ENCODE data around the gene HTR3B.

DNA sequence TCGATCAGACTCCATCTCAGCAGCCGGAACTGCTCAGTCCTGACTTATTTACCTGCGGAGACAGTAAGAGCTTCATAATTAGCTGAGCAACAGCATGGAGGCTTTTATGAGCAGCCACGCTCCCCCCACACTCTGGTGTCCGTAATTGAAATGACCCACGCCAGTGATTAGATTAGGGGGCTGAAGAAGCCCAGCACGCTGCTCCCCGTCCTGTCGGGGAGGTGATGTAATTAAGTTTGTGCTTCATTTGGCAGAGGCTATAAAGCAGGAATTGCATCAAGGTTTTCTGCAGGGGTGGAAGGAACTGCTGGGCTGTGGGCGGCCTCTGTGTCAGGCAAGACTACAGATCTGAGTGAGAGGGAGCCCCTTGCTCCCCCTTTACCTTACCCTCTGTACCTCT, 47.5 kb downstream of the HTR3B start:
- no peak for TF ChIP-seq EZH2phosphoT487 (IDR thresholded peaks at IDR 0.05)
- TF ChIP-seq, protein P1, sequence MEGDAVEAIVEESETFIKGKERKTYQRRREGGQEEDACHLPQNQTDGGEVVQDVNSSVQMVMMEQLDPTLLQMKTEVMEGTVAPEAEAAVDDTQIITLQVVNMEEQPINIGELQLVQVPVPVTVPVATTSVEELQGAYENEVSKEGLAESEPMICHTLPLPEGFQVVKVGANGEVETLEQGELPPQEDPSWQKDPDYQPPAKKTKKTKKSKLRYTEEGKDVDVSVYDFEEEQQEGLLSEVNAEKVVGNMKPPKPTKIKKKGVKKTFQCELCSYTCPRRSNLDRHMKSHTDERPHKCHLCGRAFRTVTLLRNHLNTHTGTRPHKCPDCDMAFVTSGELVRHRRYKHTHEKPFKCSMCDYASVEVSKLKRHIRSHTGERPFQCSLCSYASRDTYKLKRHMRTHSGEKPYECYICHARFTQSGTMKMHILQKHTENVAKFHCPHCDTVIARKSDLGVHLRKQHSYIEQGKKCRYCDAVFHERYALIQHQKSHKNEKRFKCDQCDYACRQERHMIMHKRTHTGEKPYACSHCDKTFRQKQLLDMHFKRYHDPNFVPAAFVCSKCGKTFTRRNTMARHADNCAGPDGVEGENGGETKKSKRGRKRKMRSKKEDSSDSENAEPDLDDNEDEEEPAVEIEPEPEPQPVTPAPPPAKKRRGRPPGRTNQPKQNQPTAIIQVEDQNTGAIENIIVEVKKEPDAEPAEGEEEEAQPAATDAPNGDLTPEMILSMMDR (IDR thresholded peaks at IDR 0.05) = no peak
- no peak for TF ChIP-seq EZH2 (IDR thresholded peaks at IDR 0.05)

Data from neural progenitor cell (in vitro differentiated cells).